Stimulated activated CD4-positive, alpha-beta T cell treated with anti-CD3 and anti-CD28 coated beads, Interleukin-4, amount 100 ng/mL, for 4 hours (primary cell): ENCODE measurements around the gene AFF1.

Source experiments
- DNase-seq, 2 experiments: peaks; one replicate each; pipeline ENCODE4 v3.0.0-alpha.2; 2020

Gene AFF1

GRCh38 chr4:86934771-86935565, at the start of gene AFF1:
AFF1 (plus strand) TSS chr4:86935011; CDS start chr4:86948534, 13,523 bp downstream.
- peak; percentile 82 to 83 for DNase-seq

DNA sequence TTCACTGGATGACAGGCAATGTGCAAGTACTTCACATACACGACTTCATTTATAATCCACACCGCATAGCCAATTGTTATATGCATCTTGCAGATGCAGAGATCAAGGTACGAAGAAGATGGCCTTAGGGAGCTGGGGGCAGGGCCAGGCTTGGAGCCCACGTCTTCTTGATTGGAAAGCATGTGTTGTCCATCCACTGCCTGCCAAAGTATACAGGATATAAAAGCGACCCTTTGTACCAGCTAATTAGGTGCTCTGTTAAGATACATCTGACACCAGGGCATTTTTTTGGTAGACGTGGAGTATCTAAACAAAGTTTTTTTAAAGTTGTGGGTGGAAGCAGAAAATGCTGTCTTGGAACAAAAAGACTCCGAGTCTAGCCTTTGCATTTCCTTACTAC, 44.0 kb upstream of the AFF1 start:
- no peak for DNase-seq

DNA sequence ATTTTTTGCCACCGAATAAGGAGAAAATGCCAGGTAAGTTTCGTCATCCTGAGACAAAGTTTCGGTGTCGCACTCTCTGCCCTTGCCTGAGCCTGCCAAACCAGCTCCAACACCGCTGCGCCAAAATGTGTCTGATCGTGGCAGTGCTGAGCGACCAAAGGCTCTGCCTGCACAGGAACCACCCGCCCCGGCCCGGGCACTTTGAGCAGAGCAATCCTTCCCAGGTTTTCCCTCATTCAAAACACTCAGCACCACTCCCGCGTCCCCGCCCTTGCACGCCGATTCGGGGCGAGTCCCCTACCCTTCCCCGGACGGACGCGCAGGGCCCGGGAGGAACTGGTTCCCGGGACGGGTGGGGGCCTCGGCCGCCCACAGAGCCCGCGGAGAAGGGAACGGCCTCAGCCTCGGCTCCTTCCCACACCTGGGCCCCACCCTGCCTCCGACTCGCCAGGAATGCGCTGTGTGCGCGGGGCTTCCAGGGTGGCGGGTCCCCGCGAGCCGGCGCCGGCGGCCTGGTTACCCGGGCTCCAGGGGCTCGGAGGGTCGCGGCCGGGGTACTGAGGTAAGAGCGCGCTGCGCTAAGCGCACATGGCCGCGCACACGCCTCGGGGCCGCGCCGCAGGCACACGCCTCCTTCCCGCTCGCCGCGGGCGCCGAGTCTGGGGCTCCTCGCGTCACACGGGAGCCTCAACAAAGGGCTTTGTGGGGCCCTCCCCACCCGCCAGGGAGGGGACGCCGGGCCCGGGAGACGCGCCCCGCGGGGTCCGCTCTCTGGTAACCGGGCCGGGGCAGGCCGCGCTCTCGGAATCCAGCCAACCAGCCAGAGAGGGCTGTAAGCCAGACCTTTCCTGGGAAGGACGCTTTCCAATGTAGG, 42.8 kb upstream of the AFF1 start, which contains the start of gene C4orf36:
Gene C4orf36 (minus strand): TSS at position 661 of the 874 bp plus-strand sequence. CDS start 902 bp downstream, outside the sequence.
- peak; percentile 8 to 29 for DNase-seq

DNA sequence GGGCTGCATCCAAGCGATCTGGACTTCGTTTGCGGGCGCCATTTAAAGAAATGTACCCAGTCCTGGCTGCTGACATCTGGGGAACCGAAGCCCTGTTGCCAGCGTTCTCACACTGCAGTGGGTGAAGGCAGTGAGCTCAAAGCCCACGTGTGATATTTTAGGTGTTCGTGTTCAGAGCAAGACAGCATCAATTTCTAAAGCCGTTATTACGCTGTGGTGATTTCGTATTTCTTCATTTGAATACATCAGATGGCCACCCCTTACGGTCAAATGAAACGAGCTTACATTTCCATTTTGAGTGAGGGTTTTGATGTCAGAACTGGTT, 42.2 kb upstream of the AFF1 start:
- DNase-seq, result no peak

- DNase-seq, result no peak
These were observed 41.7 kb upstream of the AFF1 start for GRCh38 chr4:86893136-86893535.

- DNase-seq, result no peak
These were observed 40.4 kb upstream of the AFF1 start for GRCh38 chr4:86894455-86894854.

DNA sequence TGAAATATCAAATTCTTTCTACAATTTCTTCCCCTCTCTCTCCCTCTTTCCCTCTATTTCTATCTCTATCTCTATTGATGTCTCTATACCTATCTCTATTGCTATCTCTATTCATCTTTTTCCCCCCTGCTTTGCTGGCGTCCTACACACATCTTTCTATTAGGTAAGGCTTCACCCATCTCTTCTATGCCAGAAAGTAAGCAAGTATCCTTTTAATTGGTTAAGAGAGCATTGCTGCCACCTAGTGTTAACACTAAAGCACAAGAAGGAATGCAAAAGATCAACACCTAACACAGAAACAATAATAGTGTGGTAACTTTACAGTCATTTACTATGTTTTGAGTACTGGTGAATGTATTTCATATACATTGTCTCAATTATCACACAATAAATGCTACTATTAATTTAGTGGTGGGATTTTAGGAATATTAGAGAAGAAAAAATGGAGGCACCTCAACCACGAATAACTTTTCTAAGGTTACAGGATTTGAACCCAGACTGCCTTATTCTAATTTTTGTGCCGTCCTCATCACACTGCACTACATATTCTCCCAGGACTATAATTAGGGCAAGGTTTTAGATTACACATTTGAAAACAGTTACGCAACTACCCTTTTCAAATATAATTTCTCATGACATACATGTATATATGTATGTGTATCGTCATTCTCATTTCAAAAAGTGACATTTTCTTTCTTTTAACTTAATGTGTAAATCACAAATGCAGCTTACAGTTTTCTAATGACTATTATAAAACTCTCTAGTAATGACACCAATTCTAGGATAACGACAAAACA, 38.9 kb upstream of the AFF1 start:
- no peak for DNase-seq

DNA sequence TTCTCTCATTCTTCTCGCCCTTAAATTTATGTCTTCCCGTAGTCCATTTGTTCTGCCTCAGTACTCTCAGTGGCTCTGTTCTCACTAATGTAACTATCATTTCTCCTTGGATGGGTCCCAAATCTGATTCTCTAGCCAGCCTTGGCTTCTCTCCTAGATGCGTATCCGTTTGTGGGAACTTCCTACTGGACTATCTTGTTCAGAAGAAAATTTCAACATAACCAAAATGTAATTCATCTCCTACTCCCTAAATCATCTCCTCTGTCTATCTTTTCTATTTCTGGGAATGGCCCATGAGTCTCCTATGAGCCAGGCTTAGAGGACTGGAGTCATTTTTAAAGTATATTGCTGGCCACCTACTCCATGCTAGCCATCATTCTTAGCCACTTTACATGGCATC, 38.2 kb upstream of the AFF1 start:
- DNase-seq, result no peak

- no peak for DNase-seq
These were observed 36.2 kb upstream of the AFF1 start for GRCh38 chr4:86898562-86898961.

DNA sequence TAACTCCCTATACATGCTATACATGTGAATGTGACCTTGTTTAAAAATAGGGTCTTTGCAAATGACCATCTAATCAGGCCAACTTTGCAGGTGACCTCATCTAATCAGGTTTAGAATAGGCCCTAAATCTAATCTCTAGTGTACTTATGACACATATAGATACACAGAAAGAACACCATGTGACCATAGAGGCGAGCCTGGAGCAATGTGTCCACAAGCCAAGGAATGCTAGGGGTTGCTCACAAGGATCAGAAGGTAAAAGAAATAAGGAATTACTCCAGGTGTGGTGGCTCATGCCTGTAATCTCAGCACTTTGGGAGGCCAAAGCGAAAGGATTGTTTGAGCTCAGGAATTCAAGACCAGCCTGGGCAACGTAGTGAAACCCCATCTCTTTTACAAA, 32.9 kb upstream of the AFF1 start:
- DNase-seq, result no peak

GRCh38 chr4:86908251-86908657, 26.6 kb upstream of the AFF1 start:
- no peak for DNase-seq

DNA sequence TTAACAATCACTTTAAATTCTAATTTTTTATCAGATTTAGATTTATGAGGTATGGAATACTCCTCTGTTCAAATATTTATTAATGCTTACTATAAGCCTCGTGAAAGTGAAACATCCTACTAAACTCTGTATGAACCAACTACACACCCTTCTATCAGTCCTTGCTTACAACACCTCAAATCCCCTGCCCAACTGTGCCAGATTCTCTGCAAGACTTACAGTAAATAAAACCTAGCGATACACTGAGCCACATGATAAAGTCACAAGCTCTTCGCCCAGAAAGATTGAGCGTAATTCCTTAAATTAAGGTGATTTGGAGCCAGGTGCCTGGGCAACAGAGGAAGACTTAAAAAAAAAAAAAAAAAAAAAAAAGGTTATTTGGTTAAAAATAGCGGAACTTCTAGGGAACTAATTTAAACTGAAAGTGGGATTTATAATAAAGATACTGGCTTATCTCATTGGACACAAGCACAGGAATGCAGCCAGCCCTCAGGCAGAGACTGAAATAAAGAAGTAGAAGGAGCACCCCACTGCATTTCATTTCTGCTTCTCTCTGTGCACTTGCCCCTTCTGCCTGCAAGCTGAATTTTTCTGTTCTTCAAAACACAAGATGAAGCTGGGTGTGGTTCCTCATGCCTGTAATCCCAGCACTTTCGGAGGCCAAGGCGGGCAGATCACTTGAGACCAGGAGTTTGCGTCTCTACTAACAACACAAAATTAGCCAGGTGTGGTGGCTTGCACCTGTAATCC, 25.1 kb upstream of the AFF1 start:
- no peak for DNase-seq

DNA sequence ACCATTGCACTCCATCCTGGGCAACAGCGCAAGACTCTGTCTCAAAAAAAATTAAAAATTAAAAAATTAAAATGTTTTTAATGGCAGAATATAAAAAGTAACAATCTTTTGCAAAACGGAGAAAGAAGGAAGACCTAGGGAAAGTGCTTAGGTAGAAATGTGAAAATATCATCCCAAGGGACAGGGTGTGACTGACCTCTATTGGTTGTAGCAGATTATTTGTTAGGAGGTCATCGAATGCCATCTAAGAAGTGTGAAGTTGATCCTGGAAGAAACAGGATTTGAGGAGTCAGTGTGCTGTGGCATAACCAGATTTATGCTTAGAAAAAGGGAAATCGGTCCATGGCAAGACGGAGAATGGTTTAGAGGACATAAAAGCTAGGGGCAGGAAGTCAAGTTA, 24.4 kb upstream of the AFF1 start:
- no peak for DNase-seq

GRCh38 chr4:86910820-86911684, 23.8 kb upstream of the AFF1 start:
- no peak for DNase-seq

DNA sequence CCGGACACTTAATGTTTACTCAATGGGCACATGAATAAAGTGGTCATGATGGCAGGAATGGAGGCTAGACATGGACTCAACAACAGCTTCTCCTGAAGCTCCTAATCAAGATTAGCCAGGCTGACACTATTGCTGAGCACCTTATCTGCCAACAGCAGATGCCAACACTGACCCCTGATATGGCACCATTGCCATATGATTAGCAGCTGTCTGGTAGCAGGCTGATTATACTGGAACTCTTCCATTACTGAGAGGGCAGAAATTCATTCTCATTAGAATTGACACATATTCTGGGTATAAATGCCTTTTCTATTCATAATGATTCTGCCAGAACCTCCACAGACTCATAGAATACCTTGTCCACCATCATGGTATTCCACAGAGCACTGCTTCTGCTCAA, 18.4 kb upstream of the AFF1 start:
- DNase-seq, result no peak

GRCh38 chr4:86917212-86918039, 17.4 kb upstream of the AFF1 start:
- DNase-seq, result no peak

- DNase-seq, result no peak
These were observed 16.2 kb upstream of the AFF1 start for GRCh38 chr4:86918539-86919072.

DNA sequence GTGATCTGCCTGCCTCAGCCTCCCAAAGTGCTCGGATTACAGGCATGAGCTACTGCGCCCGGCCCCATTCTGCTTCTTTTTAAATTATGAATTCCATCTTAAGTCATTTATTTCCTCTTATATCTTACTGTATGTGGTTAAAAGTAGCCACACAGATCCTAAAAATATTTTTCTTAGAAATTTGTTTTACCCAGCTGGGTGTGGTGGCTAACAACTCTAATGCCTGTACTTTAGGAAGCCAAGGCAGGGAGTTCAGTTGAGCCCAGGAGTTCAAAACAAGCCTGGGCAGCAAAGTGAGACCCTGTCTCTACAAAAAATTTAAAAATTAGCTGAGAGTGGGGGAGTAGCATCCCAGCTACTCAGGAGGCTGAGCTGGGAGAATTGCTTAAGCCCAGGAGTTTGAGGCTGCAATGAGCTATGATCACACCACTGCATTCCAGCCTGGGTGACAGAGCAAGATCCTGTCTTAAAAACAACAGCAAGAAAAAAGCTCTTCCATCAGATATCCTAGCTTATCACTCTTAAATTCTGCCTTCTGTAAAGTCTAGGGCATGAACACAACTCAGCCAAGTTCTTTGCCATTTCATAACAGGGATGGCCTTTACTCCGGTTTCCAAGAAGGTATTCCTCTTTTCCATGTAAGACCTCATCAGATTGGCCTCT, 15.1 kb upstream of the AFF1 start:
- DNase-seq, result no peak

DNA sequence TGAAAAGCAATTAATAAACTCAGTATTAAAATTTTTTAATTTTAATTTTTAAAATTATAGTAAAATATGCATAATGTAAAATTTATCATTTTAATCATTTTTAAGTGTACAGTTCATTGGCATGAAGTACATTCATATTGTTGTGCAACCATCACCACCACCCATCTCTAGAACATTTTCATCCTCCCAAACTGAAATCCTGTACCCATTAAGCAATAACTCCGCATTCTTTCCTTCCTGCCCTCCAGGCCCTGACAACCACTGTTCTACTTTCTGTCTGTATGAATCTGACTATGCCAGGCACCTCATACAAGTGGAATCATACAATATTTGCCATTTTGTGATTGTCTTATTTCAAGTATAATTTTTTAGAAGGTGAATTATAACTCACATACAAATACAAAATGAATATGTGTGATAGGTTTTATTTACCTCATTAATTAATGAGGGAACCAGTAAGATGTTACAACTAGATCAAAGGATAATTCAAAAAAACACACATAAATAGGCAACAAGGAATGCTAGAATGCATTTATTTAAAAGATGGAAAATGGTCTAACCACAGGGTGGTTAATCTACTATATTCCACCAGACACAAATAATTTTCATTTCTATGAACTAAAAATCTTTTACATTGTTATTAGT, 13.1 kb upstream of the AFF1 start:
- DNase-seq, result no peak
